AG04450 (cell line): ENCODE measurements around the gene UBA7. TPM values are rescaled to one million over a fixed set of nuclear protein-coding genes. Genes with fewer than 3 reads are reported as not detected.

ENCODE experiments used
- CTCF ChIA-PET: fragments of 300-600, 350-600 bp; formaldehyde crosslinking; extraction: SDS; loops from one replicate; lab custom pipeline; 2022; ENCODE audit warnings: antibody characterized with exemption, inconsistent platforms; lab: Charles Lee
- POLR2A ChIA-PET: fragments of 350-600 bp; formaldehyde crosslinking; extraction: SDS; loops from one replicate; lab custom pipeline; 2021; ENCODE audit warnings: antibody characterized with exemption, inconsistent platforms; lab: Yijun Ruan, JAX
- DNase-seq: peaks from one replicate; pipeline ENCODE4 v3.0.0-alpha.2; 2011; ENCODE audit warnings: low read depth, low spot score
- H3K27ac ChIP-seq: one replicate; pipeline ENCODE4 v1.5.1; 2012; ENCODE audit warnings: low read depth, low read length, control low read depth
- H3K27me3 ChIP-seq: one replicate; pipeline ENCODE4 v1.6.0; 2012; ENCODE audit warnings: low read length; ENCODE audit not compliant: control insufficient read depth, insufficient read depth
- H3K4me3 ChIP-seq: 2 replicates; pipeline ENCODE4 v1.5.1; 2011; ENCODE audit warnings: mild to moderate bottlenecking, low read depth, low read length, control low read depth
- H3K9me3 ChIP-seq: 2 replicates; pipeline ENCODE4 v1.5.1; 2012; ENCODE audit warnings: low read length; ENCODE audit not compliant: control insufficient read depth, insufficient read depth
- CTCF ChIP-seq: IDR thresholded peaks from 2 replicates; pipeline ENCODE4 v1.5.1; 2011; ENCODE audit warnings: low read depth, low read length, control low read depth, inconsistent platforms
- polyA plus RNA-seq: library from polyadenylated mRNA; depleted of rRNA; stranded (reverse); fragments of >200 nt; gene quantifications from 2 replicates; pipeline ENCODE4 v1.2.3, GENCODE V29; 2011

Gene UBA7
- polyA plus RNA-seq, 1 experiment, result 34.0 TPM

DNA sequence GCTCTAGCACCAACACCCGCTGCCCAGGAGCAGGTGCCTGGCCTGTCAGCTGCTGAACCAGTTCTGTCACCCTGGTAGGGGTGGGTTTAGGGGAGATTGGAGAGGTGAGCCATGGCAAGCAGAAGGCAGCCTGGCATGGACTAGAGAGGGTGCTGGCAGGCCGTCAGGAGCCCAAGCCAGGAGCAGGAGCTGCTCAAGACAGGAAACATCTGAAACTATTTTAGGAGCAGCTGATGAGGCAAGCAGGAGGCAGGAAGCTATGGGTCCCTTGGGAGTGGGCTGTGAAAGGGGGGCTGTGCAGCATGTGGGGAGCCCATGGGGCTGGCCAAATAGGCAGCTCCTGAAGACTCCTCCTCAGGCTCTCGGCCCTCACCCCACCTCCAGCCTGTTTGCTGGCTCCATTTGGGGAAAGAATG lies 8.4 kb downstream of the UBA7 start:
- H3K27ac ChIP-seq, result no peak overlapping the region

GRCh38 chr3:49804141-49805041 lies 9.4 kb downstream of the UBA7 start:
- POLR2A ChIA-PET, result interaction anchor here (0.6 to 2.4 kb wide), 3 partner anchors 9 to 285 kb away, joined by 5 to 16 read pairs (median 6); partner anchors contain the start of genes RBM5 and UBA7
- no peak overlapping the region for H3K27ac ChIP-seq

More for the DNA sequence above, 8.4 kb downstream of the UBA7 start:
- CTCF ChIA-PET, result interaction anchor here (10.5 kb wide), 1 partner anchor 33 kb away, joined by 182 read pairs; no protein-coding TSS in a partner anchor
- no peak for TF ChIP-seq CTCF
- no peak for DNase-seq
- POLR2A ChIA-PET, result interaction anchor here (0.7 kb wide), 1 partner anchor 81 kb away, joined by 4 read pairs; the partner anchor contains the start of gene GMPPB
- no peaks in the 10 kb centered on the region; the same call in 1 of the 2 replicates for H3K9me3 ChIP-seq
- no peaks in the 10 kb centered on the region for H3K27me3 ChIP-seq
- H3K4me3 ChIP-seq, result no peak overlapping the region

GRCh38 chr3:49803465-49804140 lies 10.2 kb downstream of the UBA7 start:
- Histone ChIP-seq H3K9me3 (no peaks in the 10 kb centered on the region; the same call in 1 of the 2 replicates), H3K27me3 (no peaks in the 10 kb centered on the region), H3K27ac (peak overlapping the region; percentile 77), H3K4me3 (peak overlapping the region; percentile 90)
- ChIA-PET CTCF (interaction anchor here (0.6 to 10.5 kb wide), 20 partner anchors 10 to 553 kb away, joined by 3 to 182 read pairs (median 4); partner anchors contain the start of genes GMPPB, IP6K1 and UBA7), POLR2A (interaction anchor here (0.5 to 2.4 kb wide), 7 partner anchors 10 to 1087 kb away, joined by 3 to 16 read pairs (median 6); partner anchors contain the start of genes IP6K1, IP6K2, RBM5 and UBA7)
- no peak for DNase-seq
- TF ChIP-seq CTCF, result no peak; the same call in 1 of the 2 replicates

More at GRCh38 chr3:49804141-49805041, 9.4 kb downstream of the UBA7 start:
- Histone ChIP-seq H3K4me3 (peak overlapping the region; percentile 90), H3K27me3 (no peaks in the 10 kb centered on the region), H3K9me3 (no peaks in the 10 kb centered on the region; the same call in 1 of the 2 replicates)
- CTCF ChIA-PET, result interaction anchor here (0.6 to 10.5 kb wide), 3 partner anchors 34 to 355 kb away, joined by 3 to 182 read pairs (median 4); no protein-coding TSS in a partner anchor
- DNase-seq, result no peak
- TF ChIP-seq CTCF, result no peak

- peak within 1 kb of the TSS; percentile 90 for H3K4me3 ChIP-seq
- DNase-seq, result no peak
- no peaks in the 10 kb centered on the region; the same call in 1 of the 2 replicates for H3K9me3 ChIP-seq
- TF ChIP-seq CTCF, result peak; percentile 85
- CTCF ChIA-PET, result interaction anchor here (0.6 to 10.5 kb wide), 27 partner anchors 10 to 552 kb away, joined by 3 to 182 read pairs (median 4); partner anchors contain the start of genes GMPPB, IP6K1 and UBA7
- POLR2A ChIA-PET, result interaction anchor here (0.5 to 2.4 kb wide), 8 partner anchors 10 to 1086 kb away, joined by 3 to 16 read pairs (median 6); partner anchors contain the start of genes IP6K1, IP6K2, RBM5 and UBA7
- H3K27ac ChIP-seq, result peak within 1 kb of the TSS; percentile 77
- no peaks in the 10 kb centered on the region for H3K27me3 ChIP-seq
These were observed 10.9 kb downstream of the UBA7 start, which contains the start of gene INKA1 for GRCh38 chr3:49802719-49803464. INKA1 (plus strand) TSS chr3:49803261; CDS start chr3:49803393, 132 bp downstream.
